GM23248 (cell line): ENCODE results near the gene HNRNPA1.

Experiments
- EZH2 ChIP-seq: fragments of 200-600 bp; sonication (generic); IDR thresholded peaks from 2 replicates; pipeline ENCODE4 v1.6.1; 2018; ENCODE audit warnings: antibody characterized with exemption, mild to moderate bottlenecking; ENCODE audit not compliant: insufficient read depth, poor library complexity, severe bottlenecking
- EZH2phosphoT487 ChIP-seq: fragments of 200-600 bp; sonication (generic); IDR thresholded peaks from 2 replicates; pipeline ENCODE4 v1.6.1; 2018; ENCODE audit warnings: antibody characterized with exemption, moderate library complexity, mild to moderate bottlenecking, low read depth; ENCODE audit not compliant: insufficient read depth

DNA sequence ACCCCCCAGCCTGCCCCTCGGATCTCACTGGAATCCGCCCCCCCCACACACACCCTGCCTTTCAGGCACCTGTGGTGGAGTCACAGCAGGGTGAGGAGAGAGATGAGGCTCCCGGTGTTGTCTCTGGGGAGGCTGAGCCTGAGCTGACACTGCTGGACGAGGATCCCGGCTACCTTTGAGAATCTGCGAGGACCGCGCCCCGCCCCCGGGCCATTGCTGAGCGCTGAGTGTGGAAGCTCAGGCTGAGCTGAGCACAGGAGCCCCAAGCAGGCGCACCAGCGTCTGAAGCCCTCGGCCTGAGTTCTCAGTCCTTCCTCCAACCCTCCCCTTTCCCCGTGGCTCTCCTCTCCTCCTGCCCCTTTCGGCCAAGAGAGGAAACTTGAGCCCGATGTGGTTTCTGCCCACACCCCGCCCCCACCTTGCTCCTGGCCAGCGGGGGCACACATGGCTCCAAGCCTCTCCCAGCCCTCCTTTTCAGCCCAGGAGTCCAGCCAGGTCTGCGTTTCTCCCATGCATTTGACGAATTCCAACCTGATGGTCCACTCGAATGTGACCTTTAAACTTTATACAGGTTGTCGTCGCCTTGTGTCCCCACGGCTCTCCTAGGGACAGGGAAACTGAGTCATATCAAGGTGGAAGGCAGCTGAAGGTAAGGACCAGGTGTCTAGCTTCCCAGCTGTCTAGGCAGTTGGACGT lies 20.4 kb downstream of the HNRNPA1 start, which contains the start of gene NFE2:
- TF ChIP-seq EZH2phosphoT487 (no peak), EZH2 (no peak)
